ENCODE measurements around the gene TCTA. TPM values are rescaled to one million over a fixed set of nuclear protein-coding genes. Genes with fewer than 3 reads are reported as not detected.

The TCTA gene
- total RNA-seq, 1 experiment from 2014 or later: 17.6 TPM

GRCh38 chr3:49461443-49462171, 49.4 kb downstream of the TCTA start:
- CTCF ChIA-PET: no interaction called here
- H3K4me3 ChIP-seq (ENCODE audit: low read depth in 2 of 2, low read length in 2 of 2): no peak overlapping the region
- H3K36me3 ChIP-seq (ENCODE audit: control insufficient read depth, insufficient read depth, low read length): no peaks in the 10 kb centered on the region
- DNase-seq (ENCODE audit: low read depth, low spot score): no peak
- POLR2A ChIA-PET: no interaction called here
- peaks cover 13% of the 10 kb centered on the region for H3K4me1 ChIP-seq (ENCODE audit: control insufficient read depth, insufficient read depth, low read length)
- TF ChIP-seq POLR2AphosphoS5 (IDR thresholded peaks at IDR 0.05; ENCODE audit: low read depth, low read length): no peak
- TF ChIP-seq SIN3A (IDR thresholded peaks at IDR 0.05; ENCODE audit: borderline replicate concordance, insufficient read depth, low read depth, low read length): no peak
- TF ChIP-seq, protein P1, sequence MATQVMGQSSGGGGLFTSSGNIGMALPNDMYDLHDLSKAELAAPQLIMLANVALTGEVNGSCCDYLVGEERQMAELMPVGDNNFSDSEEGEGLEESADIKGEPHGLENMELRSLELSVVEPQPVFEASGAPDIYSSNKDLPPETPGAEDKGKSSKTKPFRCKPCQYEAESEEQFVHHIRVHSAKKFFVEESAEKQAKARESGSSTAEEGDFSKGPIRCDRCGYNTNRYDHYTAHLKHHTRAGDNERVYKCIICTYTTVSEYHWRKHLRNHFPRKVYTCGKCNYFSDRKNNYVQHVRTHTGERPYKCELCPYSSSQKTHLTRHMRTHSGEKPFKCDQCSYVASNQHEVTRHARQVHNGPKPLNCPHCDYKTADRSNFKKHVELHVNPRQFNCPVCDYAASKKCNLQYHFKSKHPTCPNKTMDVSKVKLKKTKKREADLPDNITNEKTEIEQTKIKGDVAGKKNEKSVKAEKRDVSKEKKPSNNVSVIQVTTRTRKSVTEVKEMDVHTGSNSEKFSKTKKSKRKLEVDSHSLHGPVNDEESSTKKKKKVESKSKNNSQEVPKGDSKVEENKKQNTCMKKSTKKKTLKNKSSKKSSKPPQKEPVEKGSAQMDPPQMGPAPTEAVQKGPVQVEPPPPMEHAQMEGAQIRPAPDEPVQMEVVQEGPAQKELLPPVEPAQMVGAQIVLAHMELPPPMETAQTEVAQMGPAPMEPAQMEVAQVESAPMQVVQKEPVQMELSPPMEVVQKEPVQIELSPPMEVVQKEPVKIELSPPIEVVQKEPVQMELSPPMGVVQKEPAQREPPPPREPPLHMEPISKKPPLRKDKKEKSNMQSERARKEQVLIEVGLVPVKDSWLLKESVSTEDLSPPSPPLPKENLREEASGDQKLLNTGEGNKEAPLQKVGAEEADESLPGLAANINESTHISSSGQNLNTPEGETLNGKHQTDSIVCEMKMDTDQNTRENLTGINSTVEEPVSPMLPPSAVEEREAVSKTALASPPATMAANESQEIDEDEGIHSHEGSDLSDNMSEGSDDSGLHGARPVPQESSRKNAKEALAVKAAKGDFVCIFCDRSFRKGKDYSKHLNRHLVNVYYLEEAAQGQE (IDR thresholded peaks at IDR 0.05; ENCODE audit: insufficient read depth in 1 of 2, low read depth in 2 of 2, low read length in 1 of 2): no peak
- TF ChIP-seq CTCF (IDR thresholded peaks at IDR 0.05): no peak
- TF ChIP-seq TCF7L2 (IDR thresholded peaks at IDR 0.05; ENCODE audit: low read depth, low read length): no peak
- intact Hi-C loops (cut with micrococcal nuclease; ENCODE audit: unreplicated experiment) (no loop called here), in situ Hi-C loops (cut with HindIII; ENCODE audit: low pct_unique_long_range_greater_than_20kb, low sequenced_read_pairs) (no loop called here)
- peak overlapping the region; percentile 46; the same call in 1 of the 2 replicates for H3K27ac ChIP-seq (ENCODE audit: low read length)
- H3K27me3 ChIP-seq (ENCODE audit: control insufficient read depth, insufficient read depth, low read length): no peaks in the 10 kb centered on the region
- ATAC-seq: peak; percentile 77
- H3K9me3 ChIP-seq (ENCODE audit: control insufficient read depth, insufficient read depth, low read depth, low read length): no peaks in the 10 kb centered on the region
- no TSS peak for BruUV-seq (replicated peaks)

- BruUV-seq (replicated peaks): no TSS peak
- DNase-seq (ENCODE audit: low read depth, low spot score) (no peak), ATAC-seq (no peak)
- Histone ChIP-seq H3K4me3 (ENCODE audit: low read depth in 2 of 2, low read length in 2 of 2) (no peak overlapping the region), H3K36me3 (ENCODE audit: control insufficient read depth, insufficient read depth, low read length) (no peaks in the 10 kb centered on the region), H3K27ac (ENCODE audit: low read length) (peak overlapping the region; percentile 46; the same call in 1 of the 2 replicates), H3K27me3 (ENCODE audit: control insufficient read depth, insufficient read depth, low read length) (no peaks in the 10 kb centered on the region), H3K4me1 (ENCODE audit: control insufficient read depth, insufficient read depth, low read length) (peaks cover 13% of the 10 kb centered on the region), H3K9me3 (ENCODE audit: control insufficient read depth, insufficient read depth, low read depth, low read length) (no peaks in the 10 kb centered on the region)
- ChIA-PET POLR2A (no interaction called here), CTCF (interaction anchor here (0.6 kb wide), 1 partner anchor 794 kb away, joined by 3 read pairs; no protein-coding TSS in a partner anchor)
- in situ Hi-C loops (cut with HindIII; ENCODE audit: low pct_unique_long_range_greater_than_20kb, low sequenced_read_pairs) (no loop called here), intact Hi-C loops (cut with micrococcal nuclease; ENCODE audit: unreplicated experiment) (no loop called here)
- no peak for TF ChIP-seq SIN3A (IDR thresholded peaks at IDR 0.05; ENCODE audit: borderline replicate concordance, insufficient read depth, low read depth, low read length)
- no peak for TF ChIP-seq TCF7L2 (IDR thresholded peaks at IDR 0.05; ENCODE audit: low read depth, low read length)
- no peak for TF ChIP-seq POLR2AphosphoS5 (IDR thresholded peaks at IDR 0.05; ENCODE audit: low read depth, low read length)
- TF ChIP-seq, protein P1 (IDR thresholded peaks at IDR 0.05; ENCODE audit: insufficient read depth in 1 of 2, low read depth in 2 of 2, low read length in 1 of 2): no peak
- no peak for TF ChIP-seq CTCF (IDR thresholded peaks at IDR 0.05)
Observed at GRCh38 chr3:49462222-49462621, 50.0 kb downstream of the TCTA start.
